ENCODE data around the gene TYSND1. TPM values are rescaled to one million over a fixed set of nuclear protein-coding genes. Genes with fewer than 3 reads are reported as not detected.
"Not testable (repeated sequence)": the region's sequence is repeated elsewhere in the genome, so short reads cannot be mapped to it uniquely, and the experiment has no call there.

Gene TYSND1
- total and polyA plus RNA-seq, 5 donors from 2014 or later, result 15.0 to 28.1 (median 17.3) TPM

DNA sequence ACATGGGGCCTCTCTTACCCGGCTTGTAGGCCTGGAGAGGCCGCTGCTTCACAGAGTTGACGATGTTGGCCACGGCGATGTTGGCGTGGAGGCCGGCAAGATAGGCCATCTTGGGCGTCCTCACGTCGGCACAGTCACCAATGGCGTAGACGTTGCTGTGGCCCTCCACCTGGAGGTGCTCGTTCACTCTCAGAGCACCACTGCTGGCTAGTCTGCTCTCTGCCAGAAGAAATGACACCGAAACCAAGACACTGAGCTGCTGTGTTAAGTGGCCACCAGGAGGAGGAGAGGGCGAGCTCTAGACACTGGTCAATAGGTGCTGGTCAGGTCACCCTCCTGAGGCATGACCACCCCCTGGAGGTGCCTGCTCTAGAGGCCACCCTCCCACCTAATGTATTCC lies 31.6 kb downstream of the TYSND1 start:
- Histone ChIP-seq H3K27me3 (ENCODE audit: control insufficient read depth, insufficient read depth, low read length) (no peaks in the 10 kb centered on the region), H3K9me3 (ENCODE audit: control insufficient read depth in 2 of 2, low read length in 2 of 2) (no peaks in the 10 kb centered on the region), H3K4me3 (ENCODE audit: low read depth, low read length) (no peak overlapping the region), H3K36me3 (ENCODE audit: control insufficient read depth, insufficient read depth, low read length) (peaks cover 15% of the 10 kb centered on the region), H3K27ac (ENCODE audit: insufficient read depth, low read length, poor library complexity, severe bottlenecking) (no peak overlapping the region), H3K4me1 (ENCODE audit: control insufficient read depth, insufficient read depth, low read length, poor library complexity, severe bottlenecking) (no peaks in the 10 kb centered on the region)
- ATAC-seq (ENCODE audit: low read depth in 2 of 2) (no peak), DNase-seq (no peak)
- Mint-ChIP-seq H3K4me3 (no peak overlapping the region), H3K27me3 (no peaks in the 10 kb centered on the region), H3K9me3 (no peaks in the 10 kb centered on the region), H3K27ac (no peak overlapping the region), H3K36me3 (peaks cover 19% of the 10 kb centered on the region), H3K4me1 (peaks cover 0 to 8% (median 5%) of the 10 kb centered on the region in 4 donors)

- DNase-seq, result no peak
- no peaks in the 10 kb centered on the region for H3K9me3 ChIP-seq (ENCODE audit: control insufficient read depth in 2 of 2, low read length in 2 of 2)
- no peak overlapping the region for H3K27ac ChIP-seq (ENCODE audit: insufficient read depth, low read length, poor library complexity, severe bottlenecking)
- ATAC-seq (ENCODE audit: low read depth in 2 of 2), result no peak
- no peaks in the 10 kb centered on the region for H3K27me3 ChIP-seq (ENCODE audit: control insufficient read depth, insufficient read depth, low read length)
- no peak overlapping the region for H3K27ac Mint-ChIP-seq
- H3K36me3 ChIP-seq (ENCODE audit: control insufficient read depth, insufficient read depth, low read length), result peaks cover 29% of the 10 kb centered on the region
- H3K4me1 Mint-ChIP-seq, result peaks cover 0 to 8% (median 6%) of the 10 kb centered on the region in 4 donors
- H3K4me3 Mint-ChIP-seq, result no peak overlapping the region
- peaks cover 17% of the 10 kb centered on the region for H3K36me3 Mint-ChIP-seq
- H3K4me1 ChIP-seq (ENCODE audit: control insufficient read depth, insufficient read depth, low read length, poor library complexity, severe bottlenecking), result no peaks in the 10 kb centered on the region
- no peaks in the 10 kb centered on the region for H3K9me3 Mint-ChIP-seq
- H3K27me3 Mint-ChIP-seq, result no peaks in the 10 kb centered on the region
- no peak overlapping the region for H3K4me3 ChIP-seq (ENCODE audit: low read depth, low read length)
Measured at GRCh38 chr10:70112071-70112470, 34.4 kb downstream of the TYSND1 start.

DNA sequence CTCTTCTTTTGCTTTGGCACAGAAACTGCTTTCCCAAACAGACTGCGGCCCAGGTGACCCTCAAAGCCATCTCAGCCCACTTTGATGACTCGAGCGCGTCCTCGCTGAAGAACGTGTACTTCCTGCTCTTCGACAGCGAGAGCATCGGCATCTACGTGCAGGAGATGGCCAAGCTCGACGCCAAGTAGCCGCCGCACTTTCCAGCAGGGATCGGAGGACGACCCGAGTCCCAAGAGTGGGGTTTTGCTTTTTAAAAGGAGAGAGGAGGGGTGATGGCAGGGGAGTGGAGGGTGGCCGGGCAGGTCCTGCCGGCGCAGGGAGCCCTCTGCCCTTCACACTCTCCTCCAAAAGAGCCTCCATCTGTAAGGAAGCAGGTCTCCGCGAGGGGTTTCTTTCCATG lies 35.0 kb downstream of the TYSND1 start:
- Mint-ChIP-seq H3K27me3 (no peaks in the 10 kb centered on the region), H3K4me1 (peaks cover 0 to 8% (median 6%) of the 10 kb centered on the region in 4 donors), H3K27ac (no peak overlapping the region), H3K36me3 (peaks cover 17% of the 10 kb centered on the region), H3K9me3 (no peaks in the 10 kb centered on the region), H3K4me3 (no peak overlapping the region)
- DNase-seq (no peak), ATAC-seq (ENCODE audit: low read depth in 2 of 2) (no peak)
- peaks cover 29% of the 10 kb centered on the region for H3K36me3 ChIP-seq (ENCODE audit: control insufficient read depth, insufficient read depth, low read length)
- no peaks in the 10 kb centered on the region for H3K4me1 ChIP-seq (ENCODE audit: control insufficient read depth, insufficient read depth, low read length, poor library complexity, severe bottlenecking)
- H3K4me3 ChIP-seq (ENCODE audit: low read depth, low read length), result no peak overlapping the region
- H3K27me3 ChIP-seq (ENCODE audit: control insufficient read depth, insufficient read depth, low read length), result no peaks in the 10 kb centered on the region
- H3K27ac ChIP-seq (ENCODE audit: insufficient read depth, low read length, poor library complexity, severe bottlenecking), result no peak overlapping the region
- no peaks in the 10 kb centered on the region for H3K9me3 ChIP-seq (ENCODE audit: control insufficient read depth in 2 of 2, low read length in 2 of 2)

GRCh38 chr10:70109064-70109729 lies 37.3 kb downstream of the TYSND1 start:
- Histone ChIP-seq H3K4me1 (ENCODE audit: control insufficient read depth, insufficient read depth, low read length, poor library complexity, severe bottlenecking) (no peaks in the 10 kb centered on the region), H3K27ac (ENCODE audit: insufficient read depth, low read length, poor library complexity, severe bottlenecking) (no peak overlapping the region), H3K36me3 (ENCODE audit: control insufficient read depth, insufficient read depth, low read length) (peaks cover 29% of the 10 kb centered on the region), H3K4me3 (ENCODE audit: low read depth, low read length) (no peak overlapping the region), H3K27me3 (ENCODE audit: control insufficient read depth, insufficient read depth, low read length) (no peaks in the 10 kb centered on the region), H3K9me3 (ENCODE audit: control insufficient read depth in 2 of 2, low read length in 2 of 2) (no peaks in the 10 kb centered on the region)
- DNase-seq (no peak), ATAC-seq (ENCODE audit: low read depth in 2 of 2) (no peak)
- H3K4me3 Mint-ChIP-seq, result no peak overlapping the region
- H3K4me1 Mint-ChIP-seq, result peaks cover 0 to 4% (median 1%) of the 10 kb centered on the region in 4 donors
- H3K27me3 Mint-ChIP-seq, result no peaks in the 10 kb centered on the region
- no peak overlapping the region for H3K27ac Mint-ChIP-seq
- peaks cover 25% of the 10 kb centered on the region for H3K36me3 Mint-ChIP-seq
- H3K9me3 Mint-ChIP-seq, result no peaks in the 10 kb centered on the region

DNA sequence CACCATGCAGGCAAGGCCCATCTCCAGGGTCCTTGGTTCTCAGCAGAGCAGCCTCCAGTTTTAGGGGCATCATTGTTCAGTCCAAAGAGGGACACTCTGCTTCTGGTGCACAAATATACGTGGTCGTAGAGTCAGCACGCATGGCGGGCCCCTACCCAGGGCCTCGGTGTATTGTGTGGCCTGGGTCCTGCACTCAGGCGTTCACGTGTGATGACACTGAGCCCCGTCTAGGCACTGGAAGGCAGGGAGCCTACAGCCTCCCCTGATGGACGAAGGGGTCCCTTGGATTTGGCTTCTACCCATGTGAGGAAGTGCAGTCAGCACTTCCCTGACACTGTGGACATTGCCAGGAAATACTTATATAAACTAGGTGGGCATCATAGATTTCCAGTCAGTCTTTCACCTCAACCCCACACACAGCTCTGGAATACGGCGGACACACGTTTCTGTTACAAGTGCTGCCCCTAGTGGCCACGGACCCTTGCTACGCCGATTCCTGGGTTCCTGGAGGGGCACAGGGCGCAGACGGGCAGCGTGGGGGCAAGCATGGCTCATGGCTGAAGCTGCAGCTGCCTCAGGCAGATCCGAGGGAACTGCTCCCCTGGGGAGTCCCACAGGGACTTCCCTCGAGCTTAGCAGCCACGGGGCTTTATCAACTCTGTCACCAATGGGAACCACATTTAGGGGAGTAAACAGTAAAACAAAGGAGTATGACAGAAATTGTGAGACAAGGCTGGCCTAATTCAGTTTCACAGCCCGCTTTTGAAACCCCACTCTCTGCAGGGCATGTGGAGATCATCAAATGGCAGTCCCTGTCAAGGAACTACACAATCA lies 39.3 kb downstream of the TYSND1 start:
- Mint-ChIP-seq H3K4me3 (no peak overlapping the region), H3K9me3 (no peaks in the 10 kb centered on the region), H3K4me1 (peaks cover 0 to 4% (median 1%) of the 10 kb centered on the region in 4 donors), H3K36me3 (peaks cover 18% of the 10 kb centered on the region), H3K27me3 (no peaks in the 10 kb centered on the region), H3K27ac (peak overlapping the region in 2 of 3 donors; percentile 31 to 60)
- Histone ChIP-seq H3K27ac (ENCODE audit: insufficient read depth, low read length, poor library complexity, severe bottlenecking) (no peak overlapping the region), H3K36me3 (ENCODE audit: control insufficient read depth, insufficient read depth, low read length) (peaks cover 23% of the 10 kb centered on the region), H3K9me3 (ENCODE audit: control insufficient read depth in 2 of 2, low read length in 2 of 2) (no peaks in the 10 kb centered on the region), H3K4me1 (ENCODE audit: control insufficient read depth, insufficient read depth, low read length, poor library complexity, severe bottlenecking) (no peaks in the 10 kb centered on the region), H3K27me3 (ENCODE audit: control insufficient read depth, insufficient read depth, low read length) (no peaks in the 10 kb centered on the region), H3K4me3 (ENCODE audit: low read depth, low read length) (no peak overlapping the region)
- ATAC-seq (ENCODE audit: low read depth in 2 of 2), result no peak
- DNase-seq, result no peak

DNA sequence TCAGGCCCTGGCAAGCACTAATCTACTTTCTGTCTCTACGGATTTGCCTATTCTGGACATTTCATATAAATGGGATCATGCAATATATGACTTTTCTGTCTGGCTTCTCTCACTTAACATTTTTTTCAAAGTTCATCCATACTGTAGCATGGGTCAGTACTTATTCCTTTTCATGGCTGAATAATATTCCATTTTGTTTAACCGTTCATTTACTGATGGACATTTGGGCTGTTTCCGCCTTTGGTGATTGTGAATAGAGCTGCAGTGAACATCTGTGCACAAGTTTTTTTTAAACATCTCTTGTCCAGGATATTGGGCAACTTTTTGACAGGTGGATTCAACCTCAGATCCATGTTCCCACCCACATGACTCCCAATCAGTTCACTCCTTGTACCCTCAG lies 44.8 kb downstream of the TYSND1 start:
- Mint-ChIP-seq H3K36me3 (peaks cover 36% of the 10 kb centered on the region), H3K4me1 (peaks cover 0 to 6% (median 0%) of the 10 kb centered on the region in 4 donors), H3K9me3 (peaks cover 0 to 1% (median 0%) of the 10 kb centered on the region in 7 donors), H3K4me3 (no peak overlapping the region), H3K27me3 (no peaks in the 10 kb centered on the region), H3K27ac (no peak overlapping the region)
- H3K36me3 ChIP-seq (ENCODE audit: control insufficient read depth, insufficient read depth, low read length), result peaks cover 27% of the 10 kb centered on the region
- H3K27ac ChIP-seq (ENCODE audit: insufficient read depth, low read length, poor library complexity, severe bottlenecking), result no peak overlapping the region
- no peaks in the 10 kb centered on the region for H3K27me3 ChIP-seq (ENCODE audit: control insufficient read depth, insufficient read depth, low read length)
- no peaks in the 10 kb centered on the region for H3K9me3 ChIP-seq (ENCODE audit: control insufficient read depth in 2 of 2, low read length in 2 of 2)
- ATAC-seq (ENCODE audit: low read depth in 2 of 2) (no peak), DNase-seq (no peak)
- H3K4me1 ChIP-seq (ENCODE audit: control insufficient read depth, insufficient read depth, low read length, poor library complexity, severe bottlenecking), result no peaks in the 10 kb centered on the region
- H3K4me3 ChIP-seq (ENCODE audit: low read depth, low read length), result no peak overlapping the region

GRCh38 chr10:70101068-70101562 lies 45.4 kb downstream of the TYSND1 start:
- H3K27me3 Mint-ChIP-seq; H3K9me3 ChIP-seq (ENCODE audit: control insufficient read depth in 2 of 2, low read length in 2 of 2); ATAC-seq (ENCODE audit: low read depth in 2 of 2); DNase-seq; H3K4me1 ChIP-seq (ENCODE audit: control insufficient read depth, insufficient read depth, low read length, poor library complexity, severe bottlenecking); H3K4me1 Mint-ChIP-seq; H3K27me3 ChIP-seq (ENCODE audit: control insufficient read depth, insufficient read depth, low read length); H3K27ac ChIP-seq (ENCODE audit: insufficient read depth, low read length, poor library complexity, severe bottlenecking); H3K4me3 Mint-ChIP-seq; H3K9me3 Mint-ChIP-seq; H3K4me3 ChIP-seq (ENCODE audit: low read depth, low read length): not testable (repeated sequence)
- peaks cover 27% of the 10 kb centered on the region for H3K36me3 ChIP-seq (ENCODE audit: control insufficient read depth, insufficient read depth, low read length)
- Mint-ChIP-seq H3K27ac (peak overlapping the region in 1 of 3 donors; percentile 54), H3K36me3 (peaks cover 40% of the 10 kb centered on the region)
